Forelimb muscle (tissue), 1 donor: ENCODE data around the gene C5orf58. TPM values are rescaled to one million over a fixed set of nuclear protein-coding genes. Genes with fewer than 3 reads are reported as not detected.

Experiments
- DNase-seq: peaks from one replicate; pipeline ENCODE4 v3.0.0-alpha.2; 2013; ENCODE audit warnings: low read depth
- polyA plus RNA-seq: library from polyadenylated mRNA; unstranded; fragments of 120-200 nt; gene quantifications from one replicate; pipeline ENCODE4 v1.2.1, GENCODE V29; 2013; ENCODE audit not compliant: insufficient read length

The C5orf58 gene
- polyA plus RNA-seq, 1 donor = 0.59 TPM

GRCh38 chr5:170283296-170283695 is 50.5 kb downstream of the C5orf58 start:
- DNase-seq = no peak

DNA sequence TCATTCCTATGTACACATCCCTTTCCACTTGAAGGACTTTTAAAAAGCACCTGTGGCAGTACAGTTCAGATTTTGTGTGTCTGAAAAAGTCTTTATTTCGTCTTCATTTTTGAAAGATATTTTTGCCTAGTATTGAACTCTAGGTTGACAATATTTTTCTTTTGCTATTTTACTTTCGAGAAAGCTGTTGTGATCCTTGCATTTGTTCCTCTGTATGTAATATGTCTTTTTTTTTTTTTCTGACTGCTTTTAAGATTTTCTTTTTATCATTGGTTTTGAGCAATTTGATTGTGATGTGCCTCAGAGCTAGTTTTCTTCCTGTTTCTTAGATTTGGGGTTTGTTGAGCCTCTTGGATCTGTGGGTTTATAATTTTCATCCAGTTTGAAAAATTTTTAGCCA is 51.4 kb downstream of the C5orf58 start:
- no peak for DNase-seq

DNA sequence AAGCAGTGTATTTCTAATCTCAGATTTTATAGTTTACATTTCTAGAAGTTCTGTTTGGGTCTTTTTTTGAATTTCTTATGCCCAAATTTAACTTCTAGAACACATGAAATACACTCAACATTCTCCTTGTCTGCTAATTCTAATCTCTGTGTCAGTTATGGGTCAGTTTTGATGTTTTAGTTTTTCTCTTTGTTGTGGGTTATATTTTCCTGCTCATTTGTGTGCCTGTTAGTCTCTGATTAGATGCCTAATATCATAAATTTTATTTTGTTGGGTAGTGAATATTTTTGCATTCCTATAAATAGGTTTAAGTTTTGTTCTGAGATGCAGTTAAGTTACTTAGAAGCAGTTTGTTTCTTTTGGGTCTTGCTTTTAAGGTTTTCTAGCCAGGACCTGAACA is 52.4 kb downstream of the C5orf58 start:
- no peak for DNase-seq

DNA sequence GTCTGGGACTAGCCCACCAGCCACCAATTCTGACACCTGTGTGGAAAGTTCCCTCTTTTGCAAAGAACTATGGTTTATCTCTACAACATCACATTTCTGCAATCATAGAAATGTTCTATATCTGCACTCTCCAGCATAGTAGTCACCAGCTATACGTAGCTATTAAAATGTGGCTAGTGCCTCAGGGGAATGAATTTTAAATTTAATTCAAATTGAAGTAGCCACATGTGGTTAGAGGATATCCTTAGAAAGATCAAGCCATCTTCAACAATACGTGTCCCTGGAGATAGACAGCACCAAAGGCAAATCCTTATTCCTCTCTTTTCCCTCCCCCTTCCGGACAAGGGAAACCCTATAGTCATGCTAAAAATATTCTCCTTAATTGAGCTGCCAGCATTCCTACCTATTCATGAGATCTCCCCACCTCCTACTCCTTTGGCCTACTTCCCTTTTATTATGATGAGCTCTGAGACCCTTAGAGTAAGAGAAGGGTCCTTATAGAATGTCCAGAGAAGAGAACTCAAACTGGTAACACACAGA is 53.7 kb downstream of the C5orf58 start:
- DNase-seq = no peak

GRCh38 chr5:170287532-170287931 is 54.7 kb downstream of the C5orf58 start:
- DNase-seq = no peak

GRCh38 chr5:170288151-170288550 is 55.4 kb downstream of the C5orf58 start:
- DNase-seq = no peak

- DNase-seq = no peak
Measured at GRCh38 chr5:170288551-170288950, 55.8 kb downstream of the C5orf58 start.

GRCh38 chr5:170289121-170289520 is 56.3 kb downstream of the C5orf58 start:
- DNase-seq = no peak

- DNase-seq = no peak
Measured at GRCh38 chr5:170289764-170290163, 57.0 kb downstream of the C5orf58 start.

GRCh38 chr5:170290498-170290897 is 57.7 kb downstream of the C5orf58 start:
- no peak for DNase-seq

DNA sequence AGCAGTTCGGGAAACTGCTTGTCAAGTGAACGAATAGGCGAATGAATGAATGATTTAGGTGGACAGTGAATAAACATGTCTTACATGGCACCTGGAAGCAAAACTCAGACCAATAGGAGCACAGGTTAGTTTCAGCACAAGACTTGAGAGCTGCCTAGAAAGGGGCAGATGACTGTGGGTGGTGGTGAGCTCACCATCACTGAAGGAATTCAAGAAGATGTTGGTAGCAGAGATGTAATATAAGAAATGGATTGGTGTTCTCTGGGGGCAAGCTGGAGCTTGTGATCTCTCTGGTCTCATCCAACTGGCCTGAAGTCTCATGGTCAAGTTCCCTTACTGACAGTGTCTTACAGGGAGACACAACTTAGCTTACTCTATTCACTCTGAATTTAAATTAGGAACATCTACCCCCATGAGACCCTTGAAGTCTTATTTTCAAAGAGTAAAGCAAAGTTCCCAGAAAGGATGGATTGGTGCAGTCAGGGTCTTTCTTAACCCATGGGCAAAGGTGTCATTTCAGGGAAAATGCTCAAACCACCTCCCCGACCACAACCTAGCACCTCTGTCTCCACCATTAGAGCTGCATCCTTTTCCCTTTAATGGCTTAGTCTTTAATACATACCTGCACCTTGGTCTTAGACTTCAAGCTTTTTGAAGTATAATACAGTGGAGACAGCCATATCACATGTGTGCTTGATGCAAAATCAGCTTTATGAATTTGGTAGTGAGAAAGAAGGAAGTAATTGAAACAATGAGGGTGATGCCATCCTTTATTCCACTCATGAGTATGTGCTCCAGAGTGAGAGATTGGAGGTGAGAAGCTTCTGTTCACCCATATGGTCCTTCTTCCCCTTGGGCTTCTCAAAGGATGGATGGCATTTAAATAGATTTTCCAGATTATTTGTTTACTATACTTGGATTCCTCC is 59.7 kb downstream of the C5orf58 start:
- no peak for DNase-seq

GRCh38 chr5:170293273-170293672 is 60.5 kb downstream of the C5orf58 start:
- no peak for DNase-seq

DNA sequence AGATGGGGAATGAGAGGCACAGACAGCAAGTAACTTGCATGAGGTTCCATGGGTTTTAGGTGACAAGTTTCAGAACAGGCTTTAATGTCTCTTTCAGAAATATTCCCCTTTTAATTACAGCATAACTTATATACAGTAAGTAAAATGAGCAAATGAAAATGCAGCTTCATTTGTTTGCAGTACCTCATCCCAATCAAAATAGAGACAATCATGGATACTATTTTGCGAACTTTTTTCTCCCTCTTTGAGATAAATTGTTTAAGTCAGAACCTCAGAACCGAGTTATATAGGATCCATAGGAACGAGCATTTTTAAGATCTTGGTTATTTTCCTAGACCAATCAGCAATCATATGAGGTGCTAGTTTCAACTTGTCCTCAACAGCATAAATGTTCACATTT is 61.3 kb downstream of the C5orf58 start:
- DNase-seq = no peak

- DNase-seq = no peak
Measured at GRCh38 chr5:170294556-170294955, 61.8 kb downstream of the C5orf58 start.

Other genes starting within 250 kb of the C5orf58 start
- gene FOXI1, start 127.1 kb upstream of the C5orf58 start, polyA plus RNA-seq = not detected
- gene LCP2, start 64.8 kb downstream of the C5orf58 start, polyA plus RNA-seq = 4.2 TPM
- 0.61 TPM for gene KCNMB1, start 156.4 kb downstream of the C5orf58 start, polyA plus RNA-seq